DND-41 (cell line): ENCODE data around the gene GDNF.

Experiments used
- EZH2 ChIP-seq: IDR thresholded peaks from 3 replicates; pipeline ENCODE4 v1.6.1; 2012; ENCODE audit warnings: borderline replicate concordance, low read depth, mild to moderate bottlenecking, moderate library complexity, low read length, inconsistent platforms; ENCODE audit not compliant: severe bottlenecking
- TF ChIP-seq, protein P1 (sequence below): IDR thresholded peaks from 2 replicates; pipeline ENCODE4 v1.5.1; 2012; ENCODE audit warnings: borderline replicate concordance, low read length, moderate library complexity, mild to moderate bottlenecking; ENCODE audit not compliant: poor library complexity, severe bottlenecking; ENCODE audit errors: extremely low read depth

GRCh38 chr5:37838152-37838932, 1.5 kb downstream of the GDNF start:
- TF ChIP-seq, protein P1, sequence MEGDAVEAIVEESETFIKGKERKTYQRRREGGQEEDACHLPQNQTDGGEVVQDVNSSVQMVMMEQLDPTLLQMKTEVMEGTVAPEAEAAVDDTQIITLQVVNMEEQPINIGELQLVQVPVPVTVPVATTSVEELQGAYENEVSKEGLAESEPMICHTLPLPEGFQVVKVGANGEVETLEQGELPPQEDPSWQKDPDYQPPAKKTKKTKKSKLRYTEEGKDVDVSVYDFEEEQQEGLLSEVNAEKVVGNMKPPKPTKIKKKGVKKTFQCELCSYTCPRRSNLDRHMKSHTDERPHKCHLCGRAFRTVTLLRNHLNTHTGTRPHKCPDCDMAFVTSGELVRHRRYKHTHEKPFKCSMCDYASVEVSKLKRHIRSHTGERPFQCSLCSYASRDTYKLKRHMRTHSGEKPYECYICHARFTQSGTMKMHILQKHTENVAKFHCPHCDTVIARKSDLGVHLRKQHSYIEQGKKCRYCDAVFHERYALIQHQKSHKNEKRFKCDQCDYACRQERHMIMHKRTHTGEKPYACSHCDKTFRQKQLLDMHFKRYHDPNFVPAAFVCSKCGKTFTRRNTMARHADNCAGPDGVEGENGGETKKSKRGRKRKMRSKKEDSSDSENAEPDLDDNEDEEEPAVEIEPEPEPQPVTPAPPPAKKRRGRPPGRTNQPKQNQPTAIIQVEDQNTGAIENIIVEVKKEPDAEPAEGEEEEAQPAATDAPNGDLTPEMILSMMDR: no peak
- TF ChIP-seq EZH2: no peak
